Measurements from ENCODE around the gene FMNL3.
"Not testable (repeated sequence)": the region's sequence is repeated elsewhere in the genome, so short reads cannot be mapped to it uniquely, and the experiment has no call there.

FMNL3 gene

DNA sequence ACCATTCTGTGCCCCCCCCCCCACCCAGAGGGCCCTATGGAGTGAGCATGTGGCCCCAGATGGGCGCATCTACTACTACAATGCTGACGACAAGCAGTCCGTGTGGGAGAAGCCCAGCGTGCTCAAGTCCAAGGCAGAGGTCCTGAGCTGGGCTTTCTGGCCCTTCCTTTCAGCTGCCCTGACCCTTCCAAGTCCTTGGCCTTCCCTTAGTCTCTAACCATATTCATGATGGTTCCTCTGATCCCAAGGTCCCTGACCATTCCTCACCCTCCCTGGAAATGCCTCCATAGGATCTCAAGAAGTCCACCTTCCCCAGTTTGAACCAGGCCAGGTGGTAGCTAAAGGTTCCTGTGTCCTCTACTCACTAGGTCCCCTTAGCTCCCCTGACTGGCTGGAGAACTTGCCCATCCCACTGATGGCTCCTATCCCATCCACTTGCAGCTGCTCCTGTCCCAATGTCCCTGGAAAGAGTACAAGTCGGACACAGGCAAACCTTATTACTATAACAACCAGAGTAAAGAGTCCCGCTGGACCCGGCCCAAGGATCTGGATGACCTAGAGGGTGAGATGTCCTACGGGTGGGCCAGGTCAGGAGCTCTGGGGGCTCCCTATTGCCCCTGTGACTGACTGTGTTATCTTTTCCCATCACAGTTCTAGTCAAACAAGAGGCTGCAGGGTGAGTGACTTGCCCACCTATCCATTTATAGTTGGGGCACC lies 74.1 kb downstream of the FMNL3 start:
- DNase-seq (ENCODE audit: low spot score) (no peak), FAIRE-seq (no peak)

DNA sequence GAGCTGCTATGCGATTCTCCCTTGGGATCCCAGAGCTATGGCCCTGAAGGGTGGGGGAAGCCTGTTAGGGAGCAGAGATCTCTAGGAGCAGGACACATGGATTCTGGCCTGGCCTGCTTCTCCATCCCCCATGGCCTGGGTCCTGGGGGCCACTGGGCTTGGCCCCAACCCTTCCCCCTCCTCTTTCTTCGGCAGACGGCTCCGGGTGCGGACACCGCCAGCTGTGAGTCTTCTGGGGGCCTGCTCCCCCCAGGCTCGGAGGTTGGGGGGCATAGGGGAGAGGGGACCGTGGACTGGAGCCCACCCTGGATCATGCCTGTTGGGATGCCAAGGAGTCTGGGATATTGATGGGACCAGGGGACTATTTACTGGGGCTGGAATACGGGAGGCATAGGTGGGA lies 74.8 kb downstream of the FMNL3 start:
- FAIRE-seq (no peak), DNase-seq (ENCODE audit: low spot score) (no peak)

DNA sequence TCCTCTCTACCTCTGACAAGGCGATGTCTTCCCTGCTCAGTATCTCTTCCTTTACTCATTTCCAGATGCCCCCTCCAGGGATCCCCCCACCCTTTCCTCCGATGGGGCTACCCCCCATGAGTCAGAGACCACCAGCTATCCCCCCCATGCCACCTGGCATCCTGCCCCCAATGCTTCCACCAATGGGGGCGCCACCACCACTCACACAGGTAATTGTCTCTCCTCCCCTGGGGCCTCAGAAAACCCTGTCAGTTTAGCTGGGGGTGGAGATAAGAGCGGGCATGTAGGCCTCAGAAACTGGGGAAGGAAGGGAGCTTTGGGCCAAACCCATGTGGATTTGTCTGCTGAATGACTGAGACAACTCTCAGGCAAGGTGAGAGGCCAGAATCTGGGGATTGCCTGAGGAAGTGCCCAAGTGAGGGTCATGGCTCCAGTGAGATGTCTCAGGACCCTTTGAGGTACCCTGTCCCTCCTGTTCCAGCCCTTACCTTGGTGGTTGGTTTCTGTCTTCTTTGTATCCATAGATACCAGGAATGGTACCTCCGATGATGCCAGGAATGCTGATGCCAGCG lies 75.8 kb downstream of the FMNL3 start:
- FAIRE-seq: no peak

DNA sequence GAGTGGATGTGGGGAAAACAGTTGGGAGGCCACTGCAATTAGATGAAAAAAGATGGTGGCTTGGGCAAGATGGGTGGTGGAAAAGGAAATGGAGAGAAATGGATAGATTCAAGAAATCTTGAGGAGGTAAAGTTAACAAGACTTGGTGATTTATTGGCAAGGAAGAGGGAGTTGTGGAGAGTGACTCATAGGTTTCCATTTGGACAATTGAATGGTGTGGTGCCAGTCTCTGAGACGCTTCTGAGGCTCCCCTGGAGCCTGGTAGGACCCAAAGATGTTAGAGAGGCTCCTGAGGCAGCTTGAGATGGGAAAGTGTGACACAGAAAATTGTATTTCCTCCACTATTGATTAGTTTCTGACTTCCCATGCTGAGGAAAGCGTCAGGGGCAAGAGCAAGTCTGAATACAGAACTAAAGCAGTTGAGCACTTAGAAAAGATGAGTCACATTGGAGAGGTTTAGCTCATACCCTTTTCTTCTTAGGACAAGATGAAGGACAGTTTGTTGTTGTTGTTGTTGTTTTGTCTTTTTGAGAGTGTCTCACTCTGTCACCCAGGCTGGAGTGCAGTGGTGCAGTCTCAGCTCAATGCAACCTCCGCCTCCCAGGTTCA lies 79.3 kb downstream of the FMNL3 start:
- DNase-seq (ENCODE audit: low spot score) (peak; percentile 25), FAIRE-seq (no peak)

More for the DNA sequence above, 75.8 kb downstream of the FMNL3 start:
- DNase-seq (ENCODE audit: low spot score): no peak

DNA sequence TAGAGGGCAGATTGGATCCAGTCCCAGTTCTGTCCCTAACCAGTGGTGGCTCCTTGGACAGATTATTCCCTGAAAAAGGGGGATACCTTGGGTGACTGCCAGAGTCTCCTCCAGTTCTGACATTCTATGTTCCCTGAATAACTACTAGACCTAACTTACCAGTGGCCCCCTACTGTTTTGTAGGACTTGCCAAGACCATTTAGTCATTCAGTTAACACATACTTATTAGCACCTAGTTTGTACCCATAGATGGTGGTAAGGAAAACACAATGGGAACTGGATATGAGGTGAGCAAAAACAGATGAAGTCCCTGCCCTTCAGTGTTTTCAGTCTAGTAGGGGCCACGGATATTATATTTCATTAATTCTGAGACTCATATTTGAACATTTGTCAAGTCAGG lies 80.4 kb downstream of the FMNL3 start:
- no peak for FAIRE-seq
- no peak for DNase-seq (ENCODE audit: low spot score)

DNA sequence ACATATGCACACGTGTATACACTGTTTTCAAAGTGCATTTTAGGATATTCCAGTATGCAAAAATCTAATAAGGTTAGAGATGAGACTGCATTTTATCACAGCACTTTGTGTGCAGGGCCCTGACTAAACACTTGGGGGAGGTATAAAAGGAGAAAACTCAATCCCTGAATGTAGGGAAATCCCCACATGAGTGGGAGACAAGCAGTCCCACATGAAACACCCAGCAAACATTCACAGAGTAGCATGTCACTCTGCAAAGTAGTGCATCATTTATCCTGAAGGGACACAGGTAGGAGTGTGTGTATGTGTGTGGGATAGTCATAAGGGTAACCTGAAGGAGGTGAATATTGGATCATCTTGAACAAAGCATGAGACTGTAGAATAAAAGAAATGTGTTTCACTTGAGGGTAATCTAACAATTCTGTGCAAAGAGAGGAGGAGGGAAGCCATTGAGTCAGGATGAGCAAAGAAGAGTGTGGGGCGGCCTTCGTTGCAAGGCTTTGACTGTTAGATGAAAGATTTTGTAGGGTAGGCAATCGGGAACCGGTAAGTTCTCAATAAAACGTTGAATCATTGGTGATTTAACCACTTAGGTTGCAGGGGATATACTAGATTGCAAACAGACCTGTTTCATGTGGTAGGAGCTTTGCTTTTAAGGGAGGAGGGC lies 80.9 kb downstream of the FMNL3 start:
- DNase-seq (ENCODE audit: low spot score): peak; percentile 56
- FAIRE-seq: no peak

DNA sequence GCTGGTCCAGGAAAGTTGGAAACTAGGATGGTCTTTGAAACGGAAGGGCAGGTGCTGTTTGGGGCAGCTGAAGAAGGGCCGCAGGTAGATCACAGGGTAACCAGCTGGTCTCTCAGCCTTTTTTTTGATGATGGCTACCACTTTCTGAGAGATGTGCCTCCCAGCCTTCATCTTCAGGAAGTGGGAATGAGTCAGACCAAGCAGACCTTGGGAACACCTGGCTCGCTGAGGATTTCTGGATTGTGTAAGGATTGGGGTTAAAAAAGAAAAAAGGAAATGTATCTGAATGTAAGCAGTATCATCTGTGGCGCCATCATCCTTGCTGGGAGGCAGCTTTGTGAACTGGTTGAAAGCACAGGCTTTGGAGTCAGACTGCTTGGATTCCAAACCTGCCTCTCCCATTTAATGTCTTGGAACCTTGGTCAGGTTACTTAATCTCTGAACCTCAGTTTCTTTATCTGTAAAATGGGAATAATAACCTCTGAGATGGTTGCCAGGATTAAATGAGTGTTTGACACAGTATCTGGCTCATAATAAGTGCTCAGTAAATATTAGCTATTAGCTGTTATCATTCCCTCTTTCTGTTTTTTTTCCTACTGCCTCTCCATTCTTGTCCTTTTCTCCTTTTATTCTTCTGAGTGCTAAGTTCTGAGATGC lies 82.2 kb downstream of the FMNL3 start:
- DNase-seq (ENCODE audit: low spot score) (peak; percentile 45), FAIRE-seq (no peak)

DNA sequence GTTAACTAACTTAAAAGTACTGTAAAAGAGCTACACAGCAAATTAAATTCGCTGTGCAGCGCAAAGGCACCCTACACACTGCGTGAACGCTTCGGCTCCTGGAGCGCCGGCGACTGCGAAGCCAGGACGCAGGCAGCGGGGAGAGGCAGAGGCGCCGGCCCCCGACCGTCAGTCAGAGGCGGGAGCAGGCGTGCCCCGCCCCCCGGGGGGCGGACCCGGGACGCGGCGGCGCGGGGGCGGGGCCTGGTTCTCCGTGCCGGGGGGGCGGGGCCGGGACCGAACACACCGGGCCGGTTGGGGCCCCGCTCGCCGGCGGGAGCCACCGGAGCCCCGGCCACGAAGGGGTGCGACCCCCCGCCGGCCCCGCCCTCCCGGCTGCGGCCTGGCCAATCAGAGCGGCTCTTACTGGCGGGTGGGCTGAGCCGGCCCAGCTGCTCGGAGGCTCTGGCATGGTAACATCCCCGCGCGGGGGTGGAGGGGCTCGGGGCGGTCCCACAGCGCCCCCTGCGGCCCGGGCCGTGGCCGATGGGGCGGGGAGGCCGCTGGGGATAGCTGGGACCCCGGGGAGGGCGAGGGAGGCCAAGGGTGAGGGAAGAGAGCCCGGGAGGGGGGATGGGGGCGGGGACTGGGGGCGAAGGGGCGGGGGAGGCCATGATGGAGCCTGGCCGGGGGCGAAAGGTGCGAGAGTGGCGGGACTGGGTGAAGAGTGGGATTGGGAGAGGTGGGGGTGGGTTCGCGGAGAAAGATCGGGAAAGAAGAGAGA lies 83.9 kb downstream of the FMNL3 start, which contains the start of gene PRPF40B:
PRPF40B (plus strand) TSS at position 420 of the 763 bp plus-strand sequence; CDS start at position 450, 30 bp downstream.
- FAIRE-seq: no peak

DNA sequence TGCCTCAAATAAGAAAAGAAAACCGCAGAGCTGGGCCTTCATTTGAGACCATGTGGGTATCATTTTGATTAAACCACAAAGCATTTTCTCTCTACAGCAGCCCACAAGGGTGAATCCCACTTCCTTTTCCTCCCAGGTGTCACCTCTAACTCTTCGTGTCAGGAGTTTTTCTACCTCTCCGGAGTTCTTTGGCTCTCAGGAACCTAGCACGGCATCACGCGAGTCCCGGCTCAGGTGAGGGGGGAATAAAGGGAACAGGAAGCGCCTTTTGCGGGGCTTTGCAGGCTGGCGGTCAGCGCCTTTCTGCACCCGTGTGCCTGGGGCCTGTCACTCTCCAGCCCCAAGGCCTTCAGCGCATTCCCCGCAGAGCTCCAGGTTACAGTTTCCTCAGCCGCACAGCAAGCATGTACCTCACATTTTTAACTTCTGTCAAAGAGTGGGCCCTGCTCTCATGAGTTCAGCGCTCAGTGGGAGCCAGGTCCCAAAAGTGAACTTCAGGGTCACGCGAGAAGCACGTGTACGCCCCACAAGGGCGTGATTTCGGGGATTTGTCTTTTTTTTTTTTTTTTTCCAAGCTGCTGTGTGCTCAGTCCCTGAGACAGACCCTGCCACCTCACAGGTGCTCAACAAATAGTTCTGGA lies 84.6 kb downstream of the FMNL3 start:
- DNase-seq (ENCODE audit: low spot score) (peak; percentile 7), FAIRE-seq (no peak)

More for the DNA sequence above, 83.9 kb downstream of the FMNL3 start, which contains the start of gene PRPF40B:
- DNase-seq (ENCODE audit: low spot score): peak; percentile 45

DNA sequence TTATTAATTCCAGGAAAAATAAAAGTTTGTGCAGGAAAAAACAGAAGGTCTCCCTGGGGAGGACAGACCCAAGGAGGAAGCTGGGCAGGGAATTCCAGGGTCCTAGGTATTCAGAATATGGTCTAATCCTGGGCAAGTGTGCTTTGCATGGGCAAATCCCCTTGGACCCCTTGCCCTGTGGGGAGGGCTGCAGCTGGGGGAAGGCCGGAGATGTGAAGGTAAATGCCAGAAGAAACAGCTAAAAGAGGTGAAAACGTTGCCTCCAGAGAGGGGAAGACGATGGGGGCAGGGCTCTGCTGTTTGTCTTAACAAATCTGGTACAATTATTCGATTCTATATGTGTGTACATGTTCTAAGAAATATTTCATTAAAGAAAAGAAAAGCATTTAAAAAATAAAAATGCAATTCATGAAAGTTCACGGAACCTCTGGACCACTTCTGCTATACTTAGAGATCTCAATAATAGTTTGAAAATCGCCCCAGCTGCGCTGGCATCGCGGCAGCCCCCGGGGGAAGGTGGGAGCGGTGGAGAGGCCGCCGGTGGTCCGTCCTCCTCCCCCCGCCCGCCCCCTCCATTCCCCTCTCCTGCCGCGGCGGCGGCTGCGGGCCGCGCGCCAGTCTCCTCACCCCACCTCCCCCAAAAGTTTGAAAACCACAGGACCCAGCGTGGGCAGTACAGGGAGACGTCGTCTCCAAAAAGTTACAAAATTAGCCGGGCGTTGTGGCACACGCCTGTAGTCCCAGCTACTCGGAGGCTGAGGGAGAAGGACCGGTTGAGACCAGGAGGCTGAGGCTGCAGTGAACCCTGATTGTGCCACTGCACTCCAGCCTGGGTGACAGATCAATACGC lies 85.3 kb downstream of the FMNL3 start:
- DNase-seq (ENCODE audit: low spot score) (no peak), FAIRE-seq (no peak)

DNA sequence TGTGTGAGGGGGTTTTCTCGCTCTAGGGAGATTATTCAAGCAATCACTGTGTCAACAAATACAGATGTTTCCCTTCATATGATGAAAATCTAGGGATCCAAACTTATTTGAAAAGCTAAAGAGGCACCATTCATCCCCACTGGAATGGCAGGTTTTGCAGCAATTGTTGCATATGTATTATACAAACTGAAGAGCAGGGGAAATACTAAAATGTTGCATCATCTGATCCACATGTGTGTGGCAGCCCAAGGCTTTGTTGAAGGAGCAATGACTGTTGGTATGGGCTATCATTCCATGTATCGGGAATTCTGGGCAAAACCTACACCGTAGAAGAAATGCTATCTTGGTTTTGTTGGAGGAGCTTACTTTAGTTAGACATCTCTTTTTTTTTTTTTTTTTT lies 87.9 kb downstream of the FMNL3 start:
- no peak for FAIRE-seq

DNA sequence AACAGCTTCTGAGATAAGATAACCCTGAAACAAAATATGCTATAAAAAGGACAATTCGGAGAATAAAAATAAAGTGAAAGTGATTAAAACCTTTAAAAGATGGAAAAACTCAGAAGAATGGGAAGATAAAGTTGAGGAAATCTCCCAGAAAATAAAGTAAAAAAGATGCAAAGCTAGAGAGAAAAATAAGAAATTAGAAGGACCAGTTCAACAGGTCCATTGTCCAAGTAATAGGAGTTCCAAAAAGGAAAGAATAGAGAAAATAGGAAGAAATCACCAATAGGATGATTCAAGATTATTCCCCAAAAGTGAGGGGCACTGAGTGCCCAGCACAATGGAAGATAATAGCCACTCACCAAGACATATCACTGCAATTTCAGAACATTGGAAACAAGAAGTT lies 88.6 kb downstream of the FMNL3 start:
- DNase-seq (ENCODE audit: low spot score) (no peak), FAIRE-seq (no peak)

More for the DNA sequence above, 87.9 kb downstream of the FMNL3 start:
- no peak for DNase-seq (ENCODE audit: low spot score)

DNA sequence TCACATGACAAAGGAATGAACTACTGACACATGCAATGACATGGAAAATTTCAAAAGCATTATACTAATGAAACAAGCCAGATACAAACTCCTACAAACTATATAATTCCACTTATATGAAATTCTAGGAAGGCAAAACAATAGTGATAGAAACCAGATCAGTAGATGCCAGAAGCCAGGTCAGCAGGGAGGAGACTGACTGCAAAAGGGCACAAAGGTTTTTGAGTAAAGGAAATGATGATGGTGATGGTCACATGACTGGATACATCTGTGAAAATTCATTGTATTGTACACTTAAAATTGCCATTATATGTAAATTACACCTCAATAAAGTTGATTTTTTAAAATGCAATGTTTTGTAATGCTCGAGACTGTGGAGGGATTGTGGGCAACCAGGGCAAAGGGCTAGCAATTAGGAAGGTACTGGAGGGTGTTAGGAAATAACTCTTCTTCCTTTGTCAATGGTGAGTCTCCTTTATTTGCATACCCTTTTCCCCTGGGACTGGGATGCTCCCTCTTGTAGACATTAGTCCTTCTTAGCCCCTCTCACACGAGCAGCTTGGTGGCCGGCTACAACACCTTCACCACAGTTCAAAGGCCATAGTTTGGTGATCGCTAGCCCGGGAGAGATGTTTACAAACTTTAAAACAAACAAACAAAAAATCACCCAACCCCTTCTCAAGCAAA lies 90.5 kb downstream of the FMNL3 start:
- no peak for FAIRE-seq

DNA sequence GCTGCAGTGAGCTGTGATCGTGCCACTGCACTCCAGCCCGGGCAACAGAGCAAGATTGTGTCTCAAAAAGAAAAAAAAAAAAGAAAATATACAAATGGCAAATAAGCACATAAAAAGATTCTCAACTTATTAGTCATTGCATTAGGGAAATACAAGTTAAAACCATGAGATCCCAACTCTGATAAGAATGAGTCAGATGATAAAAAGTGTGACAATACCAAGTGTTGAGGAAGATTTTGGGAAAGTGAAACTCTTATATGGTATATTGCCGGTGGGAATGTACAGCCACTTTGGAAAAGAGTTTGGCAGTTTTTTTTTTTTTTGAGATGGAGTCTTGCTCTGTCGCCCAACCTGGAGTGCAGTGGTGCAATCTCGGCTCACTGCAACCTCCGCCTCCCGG lies 91.5 kb downstream of the FMNL3 start:
- peak; percentile 19 for DNase-seq (ENCODE audit: low spot score)
- no peak for FAIRE-seq

More for the DNA sequence above, 90.5 kb downstream of the FMNL3 start:
- no peak for DNase-seq (ENCODE audit: low spot score)

DNA sequence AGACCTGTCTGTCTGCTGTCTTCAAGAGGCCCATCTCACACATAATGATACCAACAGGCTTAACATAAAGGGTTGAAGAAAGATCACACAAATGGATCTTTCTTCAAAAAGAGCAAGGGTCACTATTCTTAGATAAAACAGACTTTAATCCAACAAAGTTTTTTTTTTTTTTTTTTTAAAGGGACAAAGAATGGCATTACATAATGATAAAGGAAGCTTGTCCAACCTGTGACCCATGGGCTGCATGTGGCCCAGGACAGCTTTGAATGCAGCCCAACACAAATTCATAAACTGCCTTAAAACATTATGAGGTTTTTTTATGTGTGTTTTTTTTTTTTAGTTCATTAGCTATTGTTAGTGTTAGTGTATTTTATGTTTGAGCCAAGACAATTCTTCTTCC lies 95.0 kb downstream of the FMNL3 start:
- no peak for FAIRE-seq
- no peak for DNase-seq (ENCODE audit: low spot score)

DNA sequence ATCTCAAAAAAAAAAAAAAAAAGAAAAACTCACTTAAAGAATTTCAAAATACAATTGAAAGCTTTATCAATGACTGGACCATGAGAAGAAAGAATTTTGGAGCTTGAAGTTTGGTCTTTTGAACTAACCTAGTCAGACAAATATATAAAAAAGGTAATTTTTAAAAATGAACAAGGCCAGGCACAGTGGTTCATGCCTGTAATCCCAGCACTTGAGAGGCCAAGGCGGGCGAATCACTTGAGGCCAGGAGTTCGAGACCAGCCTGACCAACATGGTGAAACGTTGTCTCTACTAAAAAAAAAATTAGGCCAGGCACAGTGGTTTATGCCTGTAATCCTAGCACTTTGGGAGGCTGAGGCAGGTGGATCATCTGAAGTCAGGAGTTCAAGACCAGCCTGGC lies 96.4 kb downstream of the FMNL3 start:
- not testable (repeated sequence) for FAIRE-seq; DNase-seq (ENCODE audit: low spot score)

DNA sequence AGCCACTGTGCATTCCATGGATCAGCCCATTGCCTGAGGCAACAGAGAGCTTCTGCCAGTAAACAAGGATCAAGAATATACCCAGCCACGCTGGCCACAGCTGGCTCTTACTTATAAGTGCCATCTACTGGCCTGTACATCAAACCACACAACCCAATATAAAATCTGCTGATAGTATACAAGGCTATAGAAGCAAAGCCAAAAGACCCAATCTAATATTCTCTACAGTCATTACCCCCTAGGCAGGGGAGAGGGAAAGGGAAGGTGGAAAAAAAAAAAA lies 97.4 kb downstream of the FMNL3 start:
- no peak for FAIRE-seq

DNA sequence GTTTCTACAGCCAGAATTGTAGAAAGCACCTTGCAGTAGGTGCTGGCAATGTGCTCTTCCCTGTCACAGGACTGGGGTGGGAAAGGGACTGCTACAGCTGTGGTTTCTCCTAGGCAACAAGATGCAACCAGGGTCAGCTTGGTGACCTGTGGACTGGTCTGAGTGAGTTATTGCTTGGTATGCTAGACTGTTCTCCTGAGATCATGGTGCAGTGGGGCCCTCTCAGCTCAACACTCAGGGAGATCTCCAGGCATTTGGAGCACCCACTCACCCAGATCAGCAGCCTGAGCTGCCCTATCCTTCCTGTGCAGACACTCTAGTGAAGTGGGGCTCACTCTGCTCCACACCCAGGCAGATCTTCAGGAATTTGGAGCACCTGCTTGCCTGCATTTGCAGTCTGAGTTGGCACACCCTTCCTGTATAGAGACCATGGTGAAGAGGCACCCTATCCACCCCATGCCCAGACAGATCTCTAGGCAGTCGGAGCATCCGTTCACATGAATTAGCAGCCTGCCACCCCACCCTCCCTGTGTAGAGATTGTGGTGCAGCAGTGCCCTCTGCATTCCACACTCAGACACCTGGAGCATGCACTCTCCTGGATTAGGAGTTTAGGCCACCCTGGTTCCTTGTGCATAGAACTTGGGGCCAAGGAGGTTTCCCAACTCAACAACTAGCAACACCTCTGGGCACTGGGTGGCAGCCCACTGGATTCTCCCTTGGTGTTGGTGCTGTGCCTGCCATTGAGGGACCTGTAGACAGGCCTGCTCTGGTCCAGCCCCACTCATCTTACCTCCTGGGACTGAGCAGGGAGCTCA lies 97.9 kb downstream of the FMNL3 start:
- no peak for FAIRE-seq
- DNase-seq (ENCODE audit: low spot score): no peak

More for the DNA sequence above, 97.4 kb downstream of the FMNL3 start:
- no peak for DNase-seq (ENCODE audit: low spot score)

All from RCC 7860 (cell line).